SK-N-SH (cell line): ENCODE results near the gene ARHGEF6. TPM values are rescaled to one million over a fixed set of nuclear protein-coding genes. Genes with fewer than 3 reads are reported as not detected.

Source experiments
- CTCF ChIA-PET: fragments of 300-600, 350-600 bp; formaldehyde crosslinking; extraction: SDS; loops from one replicate; lab custom pipeline; 2021; lab: Yijun Ruan, JAX
- POLR2A ChIA-PET: fragments of 350-600 bp; sonication (Branson Sonifier 250); formaldehyde crosslinking; extraction: SDS; loops from one replicate; lab custom pipeline; 2020; ENCODE audit warnings: antibody characterized with exemption, inconsistent platforms; lab: Yijun Ruan, JAX
- DNase-seq: peaks from one replicate; pipeline ENCODE4 v3.0.0; 2012
- H2AFZ ChIP-seq: fragments of 200-600 bp; sonication (generic); 2 replicates; pipeline ENCODE4 v1.8.1; 2016; ENCODE audit warnings: antibody characterized with exemption, mild to moderate bottlenecking, low read depth
- H3F3A ChIP-seq: fragments of 200-600 bp; sonication (generic); replicated peaks from 2 replicates; pipeline ENCODE3; 2016; ENCODE audit warnings: antibody characterized with exemption, mild to moderate bottlenecking; ENCODE audit not compliant: insufficient read depth
- H3K27ac ChIP-seq, 2 experiments: fragments of 200-500 bp in 1 of 2; fragments of 200-600 bp in 1 of 2; sonication (Bioruptor generic) in 1 of 2; sonication (generic), shearing (Covaris generic) in 1 of 2; 2 replicates each; pipeline versions ENCODE4 v1.5.1 to v1.6.1; 2014 to 2016; ENCODE audit warnings: low read depth in 2 of 2, inconsistent platforms in 1 of 2, low read length in 1 of 2, mild to moderate bottlenecking in 1 of 2, mixed read lengths in 1 of 2
- H3K27me3 ChIP-seq: fragments of 200-600 bp; sonication (generic), shearing (Covaris generic); 2 replicates; pipeline ENCODE4 v1.6.1; 2016; ENCODE audit warnings: mixed run types; ENCODE audit not compliant: insufficient read depth
- H3K36me3 ChIP-seq, 2 experiments: fragments of 200-500 bp in 1 of 2; fragments of 200-600 bp in 1 of 2; sonication (Bioruptor generic) in 1 of 2; sonication (generic) in 1 of 2; replicated peaks in 1 of 2; 2 replicates each; pipeline versions ENCODE3 to v1.5.1; 2014 to 2016; ENCODE audit warnings: low read length in 1 of 2, mild to moderate bottlenecking in 1 of 2; ENCODE audit not compliant: insufficient read depth in 2 of 2, control insufficient read depth in 1 of 2
- H3K4me1 ChIP-seq, 2 experiments: fragments of 200-500 bp in 1 of 2; fragments of 200-600 bp in 1 of 2; sonication (Bioruptor generic) in 1 of 2; sonication (generic), shearing (Covaris generic) in 1 of 2; 2 replicates each; pipeline versions ENCODE4 v1.5.1 to v1.6.1; 2014 to 2016; ENCODE audit warnings: low read depth in 1 of 2, low read length in 1 of 2, mixed run types in 1 of 2; ENCODE audit not compliant: insufficient read depth in 2 of 2, control insufficient read depth in 1 of 2
- H3K4me2 ChIP-seq: fragments of 200-600 bp; sonication (generic), shearing (Covaris generic); 2 replicates; pipeline ENCODE4 v1.6.1; 2017; ENCODE audit warnings: mixed run types
- H3K4me3 ChIP-seq, 2 experiments: fragments of 200-500 bp in 1 of 2; fragments of 200-600 bp in 1 of 2; sonication (Bioruptor generic) in 1 of 2; sonication (generic), shearing (Covaris generic) in 1 of 2; 2 replicates each; pipeline versions ENCODE4 v1.5.1 to v1.8.1; 2014 to 2016; ENCODE audit warnings: low read depth in 2 of 2, inconsistent platforms in 1 of 2, low read length in 1 of 2, mild to moderate bottlenecking in 1 of 2, mixed read lengths in 1 of 2, moderate library complexity in 1 of 2
- H3K79me2 ChIP-seq: fragments of 200-600 bp; sonication (generic); 2 replicates; pipeline ENCODE4 v1.8.1; 2017; ENCODE audit warnings: mild to moderate bottlenecking; ENCODE audit not compliant: insufficient read depth
- H3K9ac ChIP-seq: fragments of 200-600 bp; sonication (generic); 2 replicates; pipeline ENCODE4 v1.6.1; 2017; ENCODE audit warnings: mixed run types
- H3K9me2 ChIP-seq: fragments of 200-600 bp; sonication (generic); 2 replicates; pipeline ENCODE4 v1.6.1; 2017; ENCODE audit warnings: mixed run types
- H3K9me3 ChIP-seq: fragments of 200-600 bp; sonication (generic); 2 replicates; pipeline ENCODE4 v1.6.1; 2017; ENCODE audit warnings: mixed run types, mild to moderate bottlenecking, moderate library complexity
- H4K20me1 ChIP-seq: fragments of 200-600 bp; sonication (generic); 2 replicates; pipeline ENCODE4 v1.6.1; 2017; ENCODE audit warnings: mild to moderate bottlenecking, mixed run types; ENCODE audit not compliant: insufficient read depth
- CHD2 ChIP-seq: fragments of 150-350 bp; IDR thresholded peaks from 2 replicates; pipeline ENCODE4 v1.6.1; 2018; ENCODE audit warnings: low read length; ENCODE audit not compliant: partially characterized antibody
- CTCF ChIP-seq: fragments of 200-600 bp; sonication (generic); IDR thresholded peaks from 2 replicates; pipeline ENCODE4 v1.6.1; 2017; ENCODE audit warnings: antibody characterized with exemption, mild to moderate bottlenecking, moderate library complexity
- EP300 ChIP-seq, 2 experiments: IDR thresholded peaks; 2 replicates each; pipeline versions ENCODE4 v1.4.0 to v1.6.1; 2012; ENCODE audit warnings: borderline replicate concordance in 1 of 2, low read depth in 1 of 2, low read length in 1 of 2
- EZH2phosphoT487 ChIP-seq: fragments of 200-600 bp; sonication (generic); IDR thresholded peaks from 2 replicates; pipeline ENCODE4 v1.6.1; 2017; ENCODE audit warnings: low read depth, mixed run types, mild to moderate bottlenecking, antibody characterized with exemption, moderate library complexity, borderline replicate concordance
- FOSL2 ChIP-seq: IDR thresholded peaks from 2 replicates; pipeline ENCODE4 v1.4.0; 2012; ENCODE audit warnings: low read depth, mild to moderate bottlenecking, moderate library complexity, borderline replicate concordance
- GABPA ChIP-seq: IDR thresholded peaks from 2 replicates; pipeline ENCODE4 v1.4.0; 2012; ENCODE audit warnings: low read depth, mild to moderate bottlenecking
- IRF3 ChIP-seq: fragments of 150-350 bp; IDR thresholded peaks from 2 replicates; pipeline ENCODE4 v1.6.1; 2016; ENCODE audit warnings: mild to moderate bottlenecking, low read depth, low read length
- MEF2A ChIP-seq: IDR thresholded peaks from 2 replicates; pipeline ENCODE4 v1.4.0; 2012; ENCODE audit warnings: low read depth, borderline replicate concordance
- NFIC ChIP-seq: IDR thresholded peaks from 2 replicates; pipeline ENCODE4 v1.4.0; 2012; ENCODE audit warnings: borderline replicate concordance
- PBX3 ChIP-seq: IDR thresholded peaks from 2 replicates; pipeline ENCODE4; 2012
- RXRA ChIP-seq: IDR thresholded peaks from 2 replicates; pipeline ENCODE4 v1.4.0; 2012; ENCODE audit warnings: low read depth, mild to moderate bottlenecking, borderline replicate concordance
- TCF12 ChIP-seq: IDR thresholded peaks from 2 replicates; pipeline ENCODE4 v1.4.0; 2012
- TEAD4 ChIP-seq: IDR thresholded peaks from 2 replicates; pipeline ENCODE4 v1.4.0; 2012; ENCODE audit warnings: mild to moderate bottlenecking, borderline replicate concordance; ENCODE audit not compliant: insufficient read depth
- USF1 ChIP-seq: IDR thresholded peaks from 2 replicates; pipeline ENCODE4 v1.4.0; 2012; ENCODE audit warnings: low read depth, borderline replicate concordance
- USF2 ChIP-seq: fragments of 150-350 bp; IDR thresholded peaks from 2 replicates; pipeline ENCODE4 v1.6.1; 2017; ENCODE audit warnings: antibody characterized with exemption, low read length, low read depth, borderline replicate concordance
- WGBS: methylation state at CpG from one replicate; pipeline ENCODE4 v1.1.6; 2017; ENCODE audit warnings: low lambda C conversion rate; 5-methylcytosine and 5-hydroxymethylcytosine counted together
- polyA plus RNA-seq, 3 experiments: library from polyadenylated mRNA; depleted of rRNA; stranded (reverse); fragments of >200 nt; gene quantifications; 2 replicates each; pipeline ENCODE4 v1.2.3, GENCODE V29; 2012

ARHGEF6 gene
- polyA plus RNA-seq, 1 of the 3 experiments (the other 2 are of a cell fraction): 2.7 TPM

GRCh38 chrX:136812286-136812685 lies 31.6 kb upstream of the ARHGEF6 start:
- TF ChIP-seq RXRA (no peak), TEAD4 (no peak), GABPA (no peak), FOSL2 (no peak), CHD2 (no peak), USF1 (no peak)
- Histone ChIP-seq H3K36me3 (no peaks in the 10 kb centered on the region), H3K4me3 (no peak overlapping the region), H3K9ac (no peak overlapping the region), H3K27me3 (no peaks in the 10 kb centered on the region), H2AFZ (no peak overlapping the region), H3K4me1 (no peaks in the 10 kb centered on the region), H3K9me3 (no peaks in the 10 kb centered on the region), H3K79me2 (no peaks in the 10 kb centered on the region), H3K9me2 (no peaks in the 10 kb centered on the region), H3K4me2 (no peak overlapping the region), H4K20me1 (no peaks in the 10 kb centered on the region), H3F3A (no peaks in the 10 kb centered on the region), H3K27ac (no peak overlapping the region)
- ChIA-PET CTCF (no interaction called here), POLR2A (no interaction called here)
- WGBS: 33% methylated on average over 1 of the region's 1 CpG
- no peak for DNase-seq

GRCh38 chrX:136810493-136810892 lies 29.8 kb upstream of the ARHGEF6 start:
- Histone ChIP-seq H3K9me3 (no peaks in the 10 kb centered on the region), H3K4me1 (no peaks in the 10 kb centered on the region), H3K36me3 (no peaks in the 10 kb centered on the region), H3K79me2 (no peaks in the 10 kb centered on the region), H3K4me3 (no peak overlapping the region), H3K9me2 (no peaks in the 10 kb centered on the region), H3K9ac (no peak overlapping the region), H4K20me1 (no peaks in the 10 kb centered on the region), H3K27ac (no peak overlapping the region), H2AFZ (no peak overlapping the region), H3K4me2 (no peak overlapping the region), H3K27me3 (no peaks in the 10 kb centered on the region), H3F3A (no peaks in the 10 kb centered on the region)
- TF ChIP-seq EP300 (IDR thresholded peaks at IDR 0.05; ENCODE audit: borderline replicate concordance in 1 of 2, low read depth in 1 of 2, low read length in 1 of 2): no peak
- no peak for TF ChIP-seq USF1
- no peak for TF ChIP-seq MEF2A
- no peak for TF ChIP-seq NFIC
- no peak for TF ChIP-seq PBX3
- TF ChIP-seq FOSL2: no peak
- TF ChIP-seq TCF12: no peak
- TF ChIP-seq EZH2phosphoT487: no peak
- TF ChIP-seq IRF3: no peak
- no peak for TF ChIP-seq TEAD4
- TF ChIP-seq CTCF: no peak
- no peak for TF ChIP-seq USF2
- 36% methylated on average over 3 of the region's 3 CpGs for WGBS
- POLR2A ChIA-PET: no interaction called here
- CTCF ChIA-PET: interaction anchor here (1.5 kb wide), 1 partner anchor 63 kb away, joined by 3 read pairs; no protein-coding TSS in a partner anchor
- no peak for DNase-seq
